ENCODE results near the gene PTOV1. TPM values are rescaled to one million over a fixed set of nuclear protein-coding genes. Genes with fewer than 3 reads are reported as not detected.

Gene PTOV1
- total and polyA plus RNA-seq, 4 donors: 50.0 to 142 (median 118) TPM

DNA sequence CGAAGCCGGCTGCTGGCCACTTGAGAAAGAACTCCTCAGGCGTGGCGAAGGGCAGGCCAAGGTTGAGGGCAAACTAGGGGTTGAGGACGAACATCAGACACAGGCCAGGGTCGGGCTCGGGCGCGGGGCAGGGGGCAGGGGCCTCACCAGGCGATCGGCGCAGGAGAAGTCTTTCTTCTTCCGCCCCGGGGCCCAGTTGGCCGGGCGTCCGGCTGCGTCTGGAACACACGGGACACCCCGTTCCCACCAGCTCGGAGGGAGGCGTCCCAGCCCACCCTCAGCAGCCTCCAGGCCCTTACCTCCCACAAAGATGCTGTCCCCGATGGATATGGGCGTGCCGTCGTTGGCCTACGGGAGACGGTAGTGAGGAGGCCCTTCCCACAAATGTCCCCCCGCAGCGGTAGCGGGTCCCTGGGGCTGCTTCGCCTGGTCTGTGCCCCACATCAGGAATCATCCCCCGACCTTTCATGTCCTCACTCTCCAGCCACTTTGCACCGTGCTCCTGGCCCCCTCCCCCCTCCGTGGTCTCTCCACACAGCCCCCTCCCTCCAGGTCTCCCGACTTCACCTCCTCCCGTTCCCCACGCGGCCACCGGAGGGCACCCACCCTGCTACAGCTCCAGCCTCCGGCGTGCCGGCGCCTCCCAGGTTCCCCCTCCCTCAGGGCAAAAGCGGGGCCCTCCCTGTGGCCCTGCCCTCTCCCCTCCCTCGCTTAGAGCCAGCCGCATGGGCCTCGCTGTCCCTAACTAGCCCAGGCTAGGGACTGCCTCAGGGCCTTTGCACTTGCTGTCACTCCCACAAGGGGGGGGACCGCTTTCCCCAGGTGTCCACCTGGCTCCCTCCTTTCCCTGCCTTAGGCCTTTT, 11.7 kb downstream of the PTOV1 start:
- H3K4me3 ChIP-seq (ENCODE audit: low read length in 2 of 2): no peak overlapping the region
- DNase-seq: peak; percentile 54 to 78
- intact Hi-C loops (cut with DNase I): loop anchor here in 1 of 2 donors (10.0 kb wide), 1 partner anchor 98 kb away; the partner anchor contains the start of genes AP2A1 and TSKS
- WGBS, 2 donors: 75 to 78% methylated on average over 43 to 49 of the region's 49 CpGs
- H3K27ac ChIP-seq (ENCODE audit: low read depth in 1 of 2, low read length in 2 of 2): no peak overlapping the region
- H3K4me1 ChIP-seq (ENCODE audit: control insufficient read depth in 1 of 2, insufficient read depth in 2 of 2, low read length in 2 of 2): no peaks in the 10 kb centered on the region
- H3K36me3 ChIP-seq (ENCODE audit: control insufficient read depth in 1 of 2, insufficient read depth in 2 of 2, low read length in 1 of 2): no peaks in the 10 kb centered on the region
- ATAC-seq (ENCODE audit: low FRiP score): no peak
- H3K9me3 ChIP-seq (ENCODE audit: control insufficient read depth, low read length): no peaks in the 10 kb centered on the region
- no peaks in the 10 kb centered on the region for H3K27me3 ChIP-seq (ENCODE audit: control insufficient read depth in 1 of 2, insufficient read depth in 2 of 2, low read length in 1 of 2)

GRCh38 chr19:49863254-49863934, 12.4 kb downstream of the PTOV1 start:
- no peaks in the 10 kb centered on the region for H3K4me1 ChIP-seq (ENCODE audit: control insufficient read depth in 1 of 2, insufficient read depth in 2 of 2, low read length in 2 of 2)

GRCh38 chr19:49863935-49864320, 13.0 kb downstream of the PTOV1 start:
- H3K27me3 ChIP-seq (ENCODE audit: control insufficient read depth in 1 of 2, insufficient read depth in 2 of 2, low read length in 1 of 2): no peaks in the 10 kb centered on the region
- WGBS, 2 donors: 89 to 90% methylated on average over 17 of the region's 17 CpGs
- H3K4me1 ChIP-seq (ENCODE audit: control insufficient read depth in 1 of 2, insufficient read depth in 2 of 2, low read length in 2 of 2): no peaks in the 10 kb centered on the region
- ATAC-seq (ENCODE audit: low FRiP score) (no peak), DNase-seq (peak in 1 of 2 donors; percentile 71)
- no peaks in the 10 kb centered on the region for H3K9me3 ChIP-seq (ENCODE audit: control insufficient read depth, low read length)
- H3K4me3 ChIP-seq (ENCODE audit: low read length in 2 of 2): no peak overlapping the region
- intact Hi-C loops (cut with DNase I): loop anchor here in 1 of 2 donors (10.0 kb wide), 1 partner anchor 99 kb away; the partner anchor contains the start of genes AP2A1 and TSKS
- no peaks in the 10 kb centered on the region for H3K36me3 ChIP-seq (ENCODE audit: control insufficient read depth in 1 of 2, insufficient read depth in 2 of 2, low read length in 1 of 2)
- H3K27ac ChIP-seq (ENCODE audit: low read depth in 1 of 2, low read length in 2 of 2): no peak overlapping the region

More at GRCh38 chr19:49863254-49863934, 12.4 kb downstream of the PTOV1 start:
- 88 to 90% methylated on average over 24 of the region's 24 CpGs for WGBS, 2 donors
- intact Hi-C loops (cut with DNase I): loop anchor here in 1 of 2 donors (10.0 kb wide), 1 partner anchor 99 kb away; the partner anchor contains the start of genes AP2A1 and TSKS
- no peak overlapping the region for H3K4me3 ChIP-seq (ENCODE audit: low read length in 2 of 2)
- ATAC-seq (ENCODE audit: low FRiP score) (no peak), DNase-seq (peak in 1 of 2 donors; percentile 44)
- no peaks in the 10 kb centered on the region for H3K36me3 ChIP-seq (ENCODE audit: control insufficient read depth in 1 of 2, insufficient read depth in 2 of 2, low read length in 1 of 2)
- H3K27ac ChIP-seq (ENCODE audit: low read depth in 1 of 2, low read length in 2 of 2): no peak overlapping the region
- H3K27me3 ChIP-seq (ENCODE audit: control insufficient read depth in 1 of 2, insufficient read depth in 2 of 2, low read length in 1 of 2): no peaks in the 10 kb centered on the region
- H3K9me3 ChIP-seq (ENCODE audit: control insufficient read depth, low read length): no peaks in the 10 kb centered on the region

GRCh38 chr19:49864890-49865289, 13.9 kb downstream of the PTOV1 start:
- no peaks in the 10 kb centered on the region for H3K36me3 ChIP-seq (ENCODE audit: control insufficient read depth in 1 of 2, insufficient read depth in 2 of 2, low read length in 1 of 2)
- H3K27ac ChIP-seq (ENCODE audit: low read depth in 1 of 2, low read length in 2 of 2): no peak overlapping the region
- intact Hi-C loops (cut with DNase I): loop anchor here (5.0 to 10.0 kb wide), 3 partner anchors 53 to 100 kb away; partner anchors contain the start of genes AP2A1 (in 2 of the 2), FUZ (in 1 of the 2) and TSKS (in 1 of the 2)
- 89 to 94% methylated on average over 13 of the region's 13 CpGs for WGBS, 2 donors
- no peaks in the 10 kb centered on the region for H3K4me1 ChIP-seq (ENCODE audit: control insufficient read depth in 1 of 2, insufficient read depth in 2 of 2, low read length in 2 of 2)
- no peaks in the 10 kb centered on the region for H3K27me3 ChIP-seq (ENCODE audit: control insufficient read depth in 1 of 2, insufficient read depth in 2 of 2, low read length in 1 of 2)
- no peaks in the 10 kb centered on the region for H3K9me3 ChIP-seq (ENCODE audit: control insufficient read depth, low read length)
- no peak for DNase-seq
- no peak overlapping the region for H3K4me3 ChIP-seq (ENCODE audit: low read length in 2 of 2)
- ATAC-seq (ENCODE audit: low FRiP score): no peak

- no peaks in the 10 kb centered on the region for H3K4me1 ChIP-seq (ENCODE audit: control insufficient read depth in 1 of 2, insufficient read depth in 2 of 2, low read length in 2 of 2)
- peak within 1 kb of the TSS in 1 of 2 donors; percentile 93 for H3K27ac ChIP-seq (ENCODE audit: low read depth in 1 of 2, low read length in 2 of 2)
- H3K27me3 ChIP-seq (ENCODE audit: control insufficient read depth in 1 of 2, insufficient read depth in 2 of 2, low read length in 1 of 2): no peaks in the 10 kb centered on the region
- WGBS, 2 donors: 0% methylated on average over 63 to 65 of the region's 65 CpGs
- ATAC-seq (ENCODE audit: low FRiP score) (peak; percentile 86), DNase-seq (peak; percentile 95 to 97)
- intact Hi-C loops (cut with DNase I): loop anchor here (2.0 to 10.0 kb wide), 4 partner anchors 16 to 102 kb away; partner anchors contain the start of genes AP2A1 (in 2 of the 2), FUZ (in 1 of the 2), PTOV1 (in 1 of the 2) and TSKS (in 1 of the 2)
- H3K9me3 ChIP-seq (ENCODE audit: control insufficient read depth, low read length): no peaks in the 10 kb centered on the region
- peak within 1 kb of the TSS; percentile 16 to 62 for H3K4me3 ChIP-seq (ENCODE audit: low read length in 2 of 2)
- H3K36me3 ChIP-seq (ENCODE audit: control insufficient read depth in 1 of 2, insufficient read depth in 2 of 2, low read length in 1 of 2): no peaks in the 10 kb centered on the region
Measured at GRCh38 chr19:49866933-49867782, 16.2 kb downstream of the PTOV1 start, which contains the start of gene PNKP. Gene PNKP (minus strand): TSS chr19:49867576. CDS start chr19:49867204, 372 bp downstream.

DNA sequence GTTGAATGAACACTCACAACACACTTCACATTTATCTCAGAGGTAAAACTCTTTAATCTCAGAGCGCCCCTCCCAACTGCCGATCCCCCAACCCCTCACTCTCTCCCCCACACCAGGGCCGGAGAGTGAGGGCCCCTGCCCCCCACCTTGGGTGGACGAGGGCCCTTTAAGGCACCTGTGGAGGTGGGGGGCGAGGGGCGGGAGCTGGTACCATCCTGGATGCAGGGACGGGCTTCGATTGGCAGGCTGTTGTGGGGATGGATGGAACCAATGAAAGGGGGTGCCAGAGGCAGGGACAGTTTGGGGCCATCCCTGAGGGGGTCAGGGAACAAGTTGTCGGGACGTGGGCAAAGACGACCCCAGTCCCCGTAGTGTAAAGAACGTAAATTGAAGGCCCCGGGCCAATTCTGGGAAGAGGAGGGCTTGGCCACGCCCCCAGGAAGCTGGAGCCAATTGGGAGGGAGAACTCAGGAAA, 18.1 kb downstream of the PTOV1 start:
- Histone ChIP-seq H3K4me3 (ENCODE audit: low read length in 2 of 2) (no peak overlapping the region), H3K9me3 (ENCODE audit: control insufficient read depth, low read length) (no peaks in the 10 kb centered on the region), H3K27ac (ENCODE audit: low read depth in 1 of 2, low read length in 2 of 2) (peak overlapping the region in 1 of 2 donors; percentile 77), H3K4me1 (ENCODE audit: control insufficient read depth in 1 of 2, insufficient read depth in 2 of 2, low read length in 2 of 2) (no peaks in the 10 kb centered on the region), H3K36me3 (ENCODE audit: control insufficient read depth in 1 of 2, insufficient read depth in 2 of 2, low read length in 1 of 2) (no peaks in the 10 kb centered on the region), H3K27me3 (ENCODE audit: control insufficient read depth in 1 of 2, insufficient read depth in 2 of 2, low read length in 1 of 2) (no peaks in the 10 kb centered on the region)
- peak; percentile 11 for ATAC-seq (ENCODE audit: low FRiP score)
- 2% methylated on average over 15 of the region's 15 CpGs for WGBS, 2 donors
- peak in 1 of 2 donors; percentile 97 for DNase-seq
- intact Hi-C loops (cut with DNase I): loop anchor here (5.0 to 10.0 kb wide), 3 partner anchors 57 to 104 kb away; partner anchors contain the start of genes AP2A1 (in 2 of the 2), FUZ (in 1 of the 2) and TSKS (in 1 of the 2)

- ATAC-seq (ENCODE audit: low FRiP score): peak; percentile 88
- peak; percentile 97 to 98 for DNase-seq
- no peaks in the 10 kb centered on the region for H3K9me3 ChIP-seq (ENCODE audit: control insufficient read depth, low read length)
- H3K36me3 ChIP-seq (ENCODE audit: control insufficient read depth in 1 of 2, insufficient read depth in 2 of 2, low read length in 1 of 2): no peaks in the 10 kb centered on the region
- peak overlapping the region in 1 of 2 donors; percentile 30 for H3K27ac ChIP-seq (ENCODE audit: low read depth in 1 of 2, low read length in 2 of 2)
- intact Hi-C loops (cut with DNase I): loop anchor here (5.0 to 10.0 kb wide), 3 partner anchors 57 to 105 kb away; partner anchors contain the start of genes AP2A1 (in 2 of the 2), FUZ (in 1 of the 2) and TSKS (in 1 of the 2)
- H3K27me3 ChIP-seq (ENCODE audit: control insufficient read depth in 1 of 2, insufficient read depth in 2 of 2, low read length in 1 of 2): no peaks in the 10 kb centered on the region
- H3K4me1 ChIP-seq (ENCODE audit: control insufficient read depth in 1 of 2, insufficient read depth in 2 of 2, low read length in 2 of 2): no peaks in the 10 kb centered on the region
- H3K4me3 ChIP-seq (ENCODE audit: low read length in 2 of 2): peak overlapping the region; percentile 11 to 30
- 0 to 1% methylated on average over 58 to 67 of the region's 67 CpGs for WGBS, 2 donors
Measured at GRCh38 chr19:49869484-49870308, 18.7 kb downstream of the PTOV1 start.
